GM12878 (cell line): ENCODE results near the gene DUS3L.

Experiments
- CTCF ChIP-seq, 3 experiments: IDR thresholded peaks in 2 of 3; conservative IDR thresholded peaks in 1 of 3; 2 replicates each; pipeline ENCODE4 v1.5.1; 2011; ENCODE audit warnings: low read depth in 3 of 3, low read length in 3 of 3, mild to moderate bottlenecking in 3 of 3, control low read depth in 2 of 3, moderate library complexity in 2 of 3, inconsistent platforms in 1 of 3, mixed read lengths in 1 of 3; ENCODE audit not compliant: control insufficient read depth in 2 of 3, insufficient read depth in 1 of 3; ENCODE audit errors: extremely low read depth in 1 of 3
- MXI1 ChIP-seq: fragments of 150-350 bp; IDR thresholded peaks from 2 replicates; pipeline ENCODE4 v1.6.1; 2011; ENCODE audit warnings: low read depth, mild to moderate bottlenecking, inconsistent platforms, low read length, improper control_type of control experiment
- NR2F1 ChIP-seq: fragments of 450-650 bp; conservative IDR thresholded peaks from 2 replicates; pipeline ENCODE4 v1.6.1; 2017; ENCODE audit warnings: mild to moderate bottlenecking
- TARDBP ChIP-seq: IDR thresholded peaks from 2 replicates; pipeline ENCODE4 v1.6.1; 2016; ENCODE audit warnings: borderline replicate concordance
- TCF3 ChIP-seq: IDR thresholded peaks from 2 replicates; pipeline ENCODE4 v1.6.1; 2012; ENCODE audit warnings: low read depth, mild to moderate bottlenecking, low read length, borderline replicate concordance; ENCODE audit not compliant: insufficient read depth

- TF ChIP-seq CTCF (IDR thresholded peaks at IDR 0.05 in 2 of 3, conservative IDR thresholded peaks at IDR 0.05 in 1 of 3; ENCODE audit: control insufficient read depth in 2 of 3, extremely low read depth in 1 of 3, insufficient read depth in 1 of 3, low read depth in 3 of 3, low read length in 3 of 3) (no peak), MXI1 (no peak), TCF3 (no peak), TARDBP (no peak), NR2F1 (no peak)
Measured at GRCh38 chr19:5774921-5775320, 16.0 kb downstream of the DUS3L start.
